HepG2 (cell line): ENCODE results near the gene CD68. TPM values are rescaled to one million over a fixed set of nuclear protein-coding genes. Genes with fewer than 3 reads are reported as not detected.
A peak's percentile ranks its signal among the peaks of the same experiment; 100 is the strongest.

Source experiments
- DBP ChIP-seq: sonication (generic); formaldehyde crosslinking; IDR thresholded peaks from 2 replicates; pipeline ENCODE4 v1.4.0; 2020; ENCODE audit warnings: missing genetic modification reagents; ENCODE audit errors: not compliant biosample characterization
- DNMT3B ChIP-seq: conservative IDR thresholded peaks from 2 replicates; pipeline ENCODE4 v1.6.1; 2016; ENCODE audit warnings: missing biosample characterization, control low read depth
- LCORL ChIP-seq, 2 experiments: fragments of 450-650 bp in 1 of 2; sonication (generic) in 1 of 2; formaldehyde crosslinking in 1 of 2; IDR thresholded peaks; 2 replicates each; pipeline versions ENCODE4 v1.5.0 to v1.6.1; 2017 to 2020; ENCODE audit warnings: antibody characterized with exemption in 1 of 2, missing genetic modification reagents in 1 of 2
- PLSCR1 ChIP-seq: sonication (generic); formaldehyde crosslinking; IDR thresholded peaks from 2 replicates; pipeline ENCODE4 v1.5.0; 2020; ENCODE audit warnings: missing genetic modification reagents, mild to moderate bottlenecking, borderline replicate concordance
- PRDM15 ChIP-seq: sonication (generic); formaldehyde crosslinking; IDR thresholded peaks from 2 replicates; pipeline ENCODE4 v1.4.0; 2020; ENCODE audit warnings: missing genetic modification reagents
- PRDM4 ChIP-seq: sonication (generic); formaldehyde crosslinking; IDR thresholded peaks from 2 replicates; pipeline ENCODE4 v1.9.0; 2021; ENCODE audit warnings: missing genetic modification reagents, borderline replicate concordance
- SETDB1 ChIP-seq: sonication (generic); formaldehyde crosslinking; IDR thresholded peaks from 2 replicates; pipeline ENCODE4 v1.5.1; 2020; ENCODE audit warnings: missing genetic modification reagents, mild to moderate bottlenecking, borderline replicate concordance
- SNAPC4 ChIP-seq: sonication (generic); formaldehyde crosslinking; IDR thresholded peaks from 2 replicates; pipeline ENCODE4 v1.4.0; 2020; ENCODE audit warnings: mild to moderate bottlenecking, missing genetic modification reagents
- ZBTB3 ChIP-seq: sonication (generic); formaldehyde crosslinking; IDR thresholded peaks from 2 replicates; pipeline ENCODE4 v1.4.0; 2020; ENCODE audit warnings: low read depth, mild to moderate bottlenecking, moderate library complexity, missing genetic modification reagents, borderline replicate concordance
- ZFP36L1 ChIP-seq: sonication (generic); formaldehyde crosslinking; IDR thresholded peaks from 2 replicates; pipeline ENCODE4 v1.8.0; 2022; ENCODE audit warnings: mild to moderate bottlenecking, missing genetic modification reagents, moderate library complexity
- ZNF138 ChIP-seq: sonication (generic); formaldehyde crosslinking; IDR thresholded peaks from 2 replicates; pipeline ENCODE4 v1.5.0; 2020; ENCODE audit warnings: mild to moderate bottlenecking, low read depth, missing genetic modification reagents
- ZNF263 ChIP-seq: sonication (generic); formaldehyde crosslinking; IDR thresholded peaks from 2 replicates; pipeline ENCODE4 v1.4.0; 2020; ENCODE audit warnings: missing genetic modification reagents
- ZNF564 ChIP-seq: sonication (generic); formaldehyde crosslinking; IDR thresholded peaks from 2 replicates; pipeline ENCODE4 v1.8.1; 2023; ENCODE audit warnings: mild to moderate bottlenecking, missing genetic modification reagents
- ZNF737 ChIP-seq: sonication (generic); formaldehyde crosslinking; IDR thresholded peaks from 2 replicates; pipeline ENCODE4 v1.5.0; 2020; ENCODE audit warnings: missing genetic modification reagents, mild to moderate bottlenecking, borderline replicate concordance
- polyA plus RNA-seq, 8 experiments: library from polyadenylated mRNA; depleted of rRNA in 3 of 8; stranded (reverse) in 7 of 8; unstranded in 1 of 8; fragments of >200 nt; fragmentation: Illumina TruSeq in 4 of 8; extraction: Trizol in 4 of 8; gene quantifications; 2 replicates each; pipeline versions ENCODE4 v1.2.1 to v1.2.3, GENCODE V29; 2011 to 2016; ENCODE audit warnings: low read depth in 4 of 8, missing spikeins in 1 of 8, mixed read lengths in 1 of 8; ENCODE audit not compliant: insufficient read depth in 1 of 8
- total RNA-seq, 5 experiments: library from RNA; depleted of rRNA; stranded (reverse); fragments of >200 nt; fragmentation: Illumina TruSeq; extraction: Trizol; gene quantifications; 2 replicates each; pipeline ENCODE4 v1.2.3, GENCODE V29; 2016; ENCODE audit warnings: low read depth in 1 of 5

CD68 gene
- total and polyA plus RNA-seq, 2 of the 13 experiments (the other 11 are each of a cell fraction or from before 2014, with no cell fraction given), result 10.3 to 104 TPM

GRCh38 chr17:7574176-7574953, 5.1 kb upstream of the CD68 start (continued):
- TF ChIP-seq DBP (CRISPR knock-in tag) (no peak), SNAPC4 (CRISPR knock-in tag) (0 out of 2 replicates have a peak, but pooled peaks have one; percentile 31), SETDB1 (CRISPR knock-in tag) (no peak), PRDM4 (CRISPR knock-in tag) (no peak), LCORL (IDR thresholded peaks at IDR 0.05) (no peak), LCORL (CRISPR knock-in tag; IDR thresholded peaks at IDR 0.05) (0 out of 2 replicates have a peak, but pooled peaks have one; percentile 13), ZNF138 (CRISPR knock-in tag) (no peak), DNMT3B (CRISPR knock-in tag) (no peak), ZNF737 (CRISPR knock-in tag) (no peak), ZFP36L1 (CRISPR knock-in tag) (0 out of 2 replicates have a peak, but pooled peaks have one; percentile 41), PLSCR1 (no peak), ZBTB3 (CRISPR knock-in tag) (no peak), ZNF263 (no peak), PRDM15 (CRISPR knock-in tag) (no peak), ZNF564 (CRISPR knock-in tag) (no peak)
